K562 (cell line): ENCODE results near the gene KRTAP4-7. TPM values are rescaled to one million over a fixed set of nuclear protein-coding genes. Genes with fewer than 3 reads are reported as not detected.

Experiments
- CGGBP1 ChIP-seq: fragments of 250-450 bp; sonication (Bioruptor Pico); IDR thresholded peaks from 2 replicates; pipeline ENCODE4 v1.9.0; 2021; ENCODE audit warnings: mild to moderate bottlenecking
- COPS2 ChIP-seq: fragments of 450-650 bp; conservative IDR thresholded peaks from 2 replicates; pipeline ENCODE4 v1.6.1; 2016; ENCODE audit warnings: mild to moderate bottlenecking, moderate library complexity
- FIP1L1 ChIP-seq: fragments of 200-400 bp; formaldehyde crosslinking; IDR thresholded peaks from 2 replicates; pipeline ENCODE4 v1.6.1; 2018; ENCODE audit warnings: mild to moderate bottlenecking, low read depth, low read length; ENCODE audit not compliant: poor library complexity, severe bottlenecking
- GMEB1 ChIP-seq: fragments of 250-450 bp; sonication (Bioruptor Pico); IDR thresholded peaks from 2 replicates; pipeline ENCODE4 v1.4.0; 2020; ENCODE audit warnings: mild to moderate bottlenecking
- HES1 ChIP-seq: fragments of 450-650 bp; IDR thresholded peaks from 2 replicates; pipeline ENCODE4 v1.6.1; 2016; ENCODE audit warnings: low read depth, mild to moderate bottlenecking, moderate library complexity
- HINFP ChIP-seq: fragments of 450-650 bp; conservative IDR thresholded peaks from 2 replicates; pipeline ENCODE4 v1.6.1; 2016; ENCODE audit warnings: missing genetic modification characterization, low read depth, mild to moderate bottlenecking, control low read depth, missing compliant biosample characterization
- KHSRP ChIP-seq: fragments of 450-650 bp; IDR thresholded peaks from 2 replicates; pipeline ENCODE4 v1.6.1; 2017
- LARP7 ChIP-seq: fragments of 450-650 bp; IDR thresholded peaks from 2 replicates; pipeline ENCODE4 v1.6.1; 2016
- MAFK ChIP-seq: IDR thresholded peaks from 2 replicates; pipeline ENCODE4 v1.6.1; 2011; ENCODE audit warnings: low read length, improper control_type of control experiment
- MTA3 ChIP-seq: fragments of 450-650 bp; formaldehyde crosslinking; IDR thresholded peaks from 2 replicates; pipeline ENCODE4 v1.6.1; 2017; ENCODE audit warnings: mild to moderate bottlenecking, borderline replicate concordance
- NEUROD1 ChIP-seq: fragments of 150-350 bp; IDR thresholded peaks from 2 replicates; pipeline ENCODE4 v1.6.1; 2014; ENCODE audit warnings: borderline replicate concordance, low read length, low read depth; ENCODE audit not compliant: partially characterized antibody
- RBM25 ChIP-seq: fragments of 200-400 bp; formaldehyde crosslinking; IDR thresholded peaks from 2 replicates; pipeline ENCODE4 v1.6.1; 2018; ENCODE audit warnings: low read length, low read depth, moderate library complexity; ENCODE audit not compliant: severe bottlenecking
- RCOR1 ChIP-seq, 2 experiments: IDR thresholded peaks; 2 replicates each; pipeline ENCODE4 v1.6.1; 2012; ENCODE audit warnings: low read depth in 2 of 2, low read length in 2 of 2, borderline replicate concordance in 1 of 2, improper control_type of control experiment in 1 of 2
- SRSF7 ChIP-seq: fragments of 200-400 bp; formaldehyde crosslinking; optimal IDR thresholded peaks from 2 replicates; pipeline ENCODE3; 2017; ENCODE audit warnings: mild to moderate bottlenecking, low read depth, low read length
- STAG1 ChIP-seq: sonication (generic); formaldehyde crosslinking; IDR thresholded peaks from 2 replicates; pipeline ENCODE4 v1.5.0; 2020; ENCODE audit warnings: missing genetic modification reagents, borderline replicate concordance
- STAT5A ChIP-seq: IDR thresholded peaks from 2 replicates; pipeline ENCODE4 v1.6.1; 2012; ENCODE audit warnings: low read length, inconsistent platforms, borderline replicate concordance
- TGIF2 ChIP-seq: sonication (generic); formaldehyde crosslinking; IDR thresholded peaks from 2 replicates; pipeline ENCODE4 v1.8.1; 2022; ENCODE audit warnings: mild to moderate bottlenecking, missing genetic modification reagents, moderate library complexity
- THRB ChIP-seq: fragments of 450-650 bp; formaldehyde crosslinking; conservative IDR thresholded peaks from 2 replicates; pipeline ENCODE4 v1.4.0; 2022; ENCODE audit warnings: mild to moderate bottlenecking, missing genetic modification characterization
- ZBTB8A ChIP-seq: fragments of 450-650 bp; IDR thresholded peaks from 2 replicates; pipeline ENCODE4 v1.6.1; 2018; ENCODE audit warnings: mild to moderate bottlenecking, moderate library complexity; ENCODE audit not compliant: partially characterized antibody
- ZNF282 ChIP-seq: sonication (generic); formaldehyde crosslinking; IDR thresholded peaks from 2 replicates; pipeline ENCODE4 v1.8.1; 2023; ENCODE audit warnings: missing genetic modification reagents
- ZNF668 ChIP-seq: fragments of 250-450 bp; sonication (Bioruptor Pico); IDR thresholded peaks from 2 replicates; pipeline ENCODE4 v1.8.0; 2022; ENCODE audit warnings: mild to moderate bottlenecking, inconsistent platforms
- polyA plus RNA-seq, 8 experiments: library from polyadenylated mRNA; depleted of rRNA in 4 of 8; stranded (reverse) in 5 of 8; unstranded in 3 of 8; fragments of >200 nt; fragmentation: Nextera tagmentation in 2 of 8; fragmentation: Illumina TruSeq in 1 of 8; extraction: Ambion mirVana in 2 of 8; extraction: Trizol in 1 of 8; gene quantifications; 2 replicates each; pipeline versions ENCODE4 v1.2.1 to v1.2.3, GENCODE V29; 2011 to 2014; ENCODE audit warnings: inconsistent platforms in 1 of 8, missing spikeins in 1 of 8
- total RNA-seq, 7 experiments: library from RNA; depleted of rRNA in 6 of 7; stranded (reverse); fragments of >200 nt in 6 of 7; fragmentation: Illumina TruSeq in 2 of 7; extraction: Trizol in 2 of 7; gene quantifications; 2 replicates each; pipeline versions ENCODE4 v1.2.1 to v1.2.3, GENCODE V29; 2011 to 2021; ENCODE audit warnings: low replicate concordance in 1 of 7

KRTAP4-7 gene
- total and polyA plus RNA-seq, 9 of the 15 experiments (the other 6 are each of a cell fraction or from before 2014, with no cell fraction given), result not detected

DNA sequence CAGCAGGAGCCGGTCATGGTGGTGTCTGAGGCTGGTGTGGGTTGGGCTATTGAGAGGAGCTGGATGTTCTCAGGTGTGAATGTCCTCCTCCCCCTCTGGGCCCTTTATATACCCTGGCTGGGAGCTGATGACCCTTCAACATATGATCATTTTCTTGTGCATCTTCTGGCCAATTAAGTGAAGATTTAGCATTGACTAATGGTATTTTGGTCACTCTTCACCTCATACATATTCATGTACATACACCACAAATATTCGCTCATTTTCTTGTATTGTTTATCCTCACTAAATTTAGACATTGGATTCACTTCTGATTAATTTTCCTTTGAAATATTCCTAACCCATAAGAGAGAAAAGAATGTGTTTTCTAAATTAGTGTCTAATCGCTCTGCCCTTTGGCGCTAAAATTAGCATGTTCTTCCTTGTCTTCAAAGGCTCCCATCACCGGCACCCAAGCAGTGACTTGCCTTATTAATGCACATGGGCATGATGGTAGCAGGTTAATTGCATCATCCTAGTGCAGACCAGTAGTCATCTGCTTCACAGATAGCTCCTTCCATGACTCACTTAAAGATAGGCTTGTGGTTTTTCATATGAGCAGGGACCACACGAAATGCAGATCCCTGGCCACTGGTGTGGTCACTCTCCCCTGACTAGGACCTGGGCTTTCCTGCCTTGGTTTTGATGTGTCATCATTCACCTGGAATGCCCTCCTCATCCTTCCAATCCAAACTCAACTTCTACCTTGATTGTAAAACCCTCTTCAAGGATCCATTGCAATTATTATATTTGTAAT lies 17.9 kb upstream of the KRTAP4-7 start, which contains the start of gene KRTAP2-4 (continued):
- no peak for TF ChIP-seq HINFP
- TF ChIP-seq STAG1 (CRISPR knock-in tag), result no peak
- no peak for TF ChIP-seq KHSRP
- TF ChIP-seq MTA3, result no peak
- TF ChIP-seq RCOR1 (IDR thresholded peaks at IDR 0.05; ENCODE audit: borderline replicate concordance in 1 of 2, low read depth in 2 of 2, low read length in 2 of 2), result peak in 1 of 2 experiments; percentile 61; a peak in 1 of 4 replicates
- TF ChIP-seq ZBTB8A, result no peak
- TF ChIP-seq MAFK, result peak; percentile 25; the same call in 1 of the 2 replicates
- no peak for TF ChIP-seq SRSF7
- TF ChIP-seq LARP7, result no peak
- TF ChIP-seq CGGBP1 (CRISPR knock-in tag), result no peak
- TF ChIP-seq ZNF668 (CRISPR knock-in tag), result no peak
- TF ChIP-seq NEUROD1, result peak; percentile 45
- no peak for TF ChIP-seq COPS2
- no peak for TF ChIP-seq STAT5A
- TF ChIP-seq GMEB1 (CRISPR knock-in tag), result 0 out of 2 replicates have a peak, but pooled peaks have one; percentile 3
- no peak for TF ChIP-seq THRB
- no peak for TF ChIP-seq TGIF2 (CRISPR knock-in tag)
- no peak for TF ChIP-seq ZNF282 (CRISPR knock-in tag)
- no peak for TF ChIP-seq FIP1L1
- TF ChIP-seq RBM25, result no peak
- 0 out of 2 replicates have a peak, but pooled peaks have one; percentile 55 for TF ChIP-seq HES1
